Middle frontal gyrus (tissue), 1 donor: Measurements from ENCODE around the gene UBE2J2.

Experiments used
- DNase-seq: peaks from one replicate; pipeline ENCODE4 v3.0.0-alpha.2; 2015; ENCODE audit warnings: low spot score; ENCODE audit errors: extremely low spot score

The UBE2J2 gene

DNA sequence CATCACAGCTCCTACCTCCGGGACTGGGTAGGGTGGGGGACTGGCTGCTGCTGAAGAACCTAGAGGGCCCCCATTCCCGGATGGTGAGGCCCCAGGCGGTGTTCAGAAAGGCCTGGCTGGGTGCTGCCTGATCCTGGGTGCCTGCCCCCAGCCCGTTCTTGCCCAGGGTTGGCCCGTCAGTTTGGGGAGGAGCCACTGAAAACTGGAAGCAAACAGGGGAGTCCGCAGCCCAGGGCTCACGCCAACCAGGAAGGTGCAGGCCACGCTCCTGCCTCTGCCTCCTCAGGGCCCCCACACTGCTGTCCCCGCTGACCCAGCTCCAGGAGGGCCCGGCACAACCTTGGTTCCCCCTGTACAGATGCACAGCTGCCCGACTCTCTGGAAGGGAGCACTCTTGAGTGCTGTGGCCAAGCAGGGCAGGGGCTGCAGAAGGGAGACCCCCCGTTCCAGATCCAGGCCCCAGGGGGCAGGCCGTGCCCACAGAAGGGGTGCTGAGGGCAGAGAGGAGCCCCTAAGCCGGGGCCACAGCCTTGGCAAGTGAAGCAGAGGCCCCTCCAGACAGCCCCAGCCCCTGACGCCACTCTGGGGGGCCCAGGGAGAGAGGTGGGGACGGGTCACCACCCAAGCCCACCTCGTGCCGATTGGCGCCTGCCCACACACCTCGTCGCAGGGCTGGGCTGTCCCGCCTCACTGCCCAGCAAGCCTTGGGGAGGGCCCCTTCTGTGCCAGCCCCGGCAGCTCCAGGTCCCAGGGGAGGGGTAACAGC lies 32.6 kb downstream of the UBE2J2 start:
- no peak for DNase-seq

DNA sequence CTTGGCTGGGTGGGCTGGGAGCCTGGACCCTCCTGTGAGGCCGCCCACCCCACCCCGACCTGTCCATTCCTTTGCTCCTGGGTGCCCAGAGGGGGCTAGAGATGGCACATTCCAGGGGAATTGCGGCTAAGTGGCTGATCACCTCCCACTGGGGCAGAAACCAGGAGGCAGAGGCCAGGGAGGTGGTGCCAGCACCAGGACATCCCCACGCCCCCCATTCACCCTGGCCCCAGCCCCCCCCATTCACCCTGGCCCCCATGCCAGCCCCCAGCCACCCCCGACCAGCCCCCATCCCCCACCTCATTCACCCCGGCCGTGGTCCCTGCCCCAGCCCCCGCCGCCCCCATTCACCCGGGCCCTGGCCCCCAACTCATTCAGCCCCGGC lies 33.3 kb downstream of the UBE2J2 start:
- DNase-seq = no peak

DNA sequence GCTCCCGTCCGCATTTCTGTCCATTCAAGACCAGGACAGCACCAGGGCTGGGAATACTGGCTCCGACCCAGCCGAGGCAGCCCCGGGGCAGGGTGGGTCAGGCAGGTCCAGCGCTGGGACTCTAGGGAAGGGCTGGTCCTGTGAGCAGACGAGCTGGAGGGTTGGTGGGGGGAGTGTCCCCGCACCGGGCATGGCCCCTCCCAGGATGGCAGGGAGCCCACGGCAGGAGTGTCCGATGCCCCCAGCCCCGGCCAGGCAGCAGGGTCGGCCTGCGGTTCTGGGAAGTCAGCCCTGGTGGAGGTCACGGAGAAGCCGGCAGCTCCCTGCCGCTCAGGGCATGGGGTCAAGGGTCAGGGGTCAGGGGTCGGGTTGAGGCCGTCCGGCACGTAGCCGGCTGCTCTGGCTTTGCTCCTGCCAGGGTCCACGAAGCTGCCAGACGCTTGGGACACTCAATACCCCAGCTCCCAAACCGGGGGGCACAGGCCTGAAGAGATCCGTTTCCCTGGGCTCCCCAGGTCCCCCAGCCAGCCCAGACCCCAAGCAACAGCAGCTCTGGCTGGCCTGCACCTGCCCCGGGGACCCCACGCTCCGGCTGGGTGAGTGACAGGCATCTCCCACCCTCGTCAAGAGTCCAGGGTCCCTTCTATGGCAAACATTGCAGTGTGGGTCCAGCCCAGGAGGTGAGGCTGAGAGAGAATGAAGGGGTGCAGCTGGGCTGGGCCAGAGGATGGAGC lies 33.9 kb downstream of the UBE2J2 start:
- no peak for DNase-seq

DNA sequence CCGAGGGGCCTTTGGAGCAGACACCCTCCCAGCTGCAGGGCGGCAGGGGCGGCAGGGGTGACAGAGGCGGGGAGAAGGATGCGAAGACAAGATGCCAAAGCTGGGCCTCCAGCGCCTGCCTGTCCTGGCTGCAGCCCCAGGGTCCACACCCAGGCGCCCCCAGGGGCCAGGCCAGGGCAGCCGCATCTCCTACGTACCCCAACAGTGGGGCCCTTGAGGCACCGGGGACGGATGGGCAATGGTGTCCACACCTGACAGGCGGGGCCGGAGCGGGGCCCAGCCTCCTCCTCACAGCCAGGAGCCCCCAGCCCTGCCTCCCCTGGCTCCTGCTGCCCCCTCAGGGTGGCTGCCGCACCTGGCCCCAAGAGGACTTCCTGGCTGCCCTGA lies 34.4 kb downstream of the UBE2J2 start:
- DNase-seq = no peak

DNA sequence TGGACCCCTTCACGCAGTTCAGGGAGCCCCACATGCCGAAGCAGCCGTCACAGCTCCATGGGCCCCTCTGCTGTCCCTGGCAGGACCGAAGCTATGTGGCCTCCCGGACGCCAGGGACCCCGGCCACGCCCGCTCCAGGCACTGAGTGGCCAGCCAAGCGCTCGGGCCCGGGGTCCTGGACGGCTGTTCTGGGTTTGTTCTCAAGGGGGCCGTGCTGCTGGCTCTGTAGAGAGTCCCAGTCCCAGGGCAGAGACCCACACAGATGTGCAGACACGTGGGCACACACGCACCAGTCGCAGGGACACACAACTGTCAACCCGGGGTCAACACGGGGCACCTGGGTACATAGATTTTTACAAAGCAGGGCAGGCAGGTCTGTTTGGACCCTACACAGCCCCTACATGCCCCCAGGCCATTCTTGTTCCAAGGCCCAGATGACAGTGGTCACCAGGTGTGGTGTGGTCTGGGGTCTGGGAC lies 34.9 kb downstream of the UBE2J2 start:
- DNase-seq = no peak

DNA sequence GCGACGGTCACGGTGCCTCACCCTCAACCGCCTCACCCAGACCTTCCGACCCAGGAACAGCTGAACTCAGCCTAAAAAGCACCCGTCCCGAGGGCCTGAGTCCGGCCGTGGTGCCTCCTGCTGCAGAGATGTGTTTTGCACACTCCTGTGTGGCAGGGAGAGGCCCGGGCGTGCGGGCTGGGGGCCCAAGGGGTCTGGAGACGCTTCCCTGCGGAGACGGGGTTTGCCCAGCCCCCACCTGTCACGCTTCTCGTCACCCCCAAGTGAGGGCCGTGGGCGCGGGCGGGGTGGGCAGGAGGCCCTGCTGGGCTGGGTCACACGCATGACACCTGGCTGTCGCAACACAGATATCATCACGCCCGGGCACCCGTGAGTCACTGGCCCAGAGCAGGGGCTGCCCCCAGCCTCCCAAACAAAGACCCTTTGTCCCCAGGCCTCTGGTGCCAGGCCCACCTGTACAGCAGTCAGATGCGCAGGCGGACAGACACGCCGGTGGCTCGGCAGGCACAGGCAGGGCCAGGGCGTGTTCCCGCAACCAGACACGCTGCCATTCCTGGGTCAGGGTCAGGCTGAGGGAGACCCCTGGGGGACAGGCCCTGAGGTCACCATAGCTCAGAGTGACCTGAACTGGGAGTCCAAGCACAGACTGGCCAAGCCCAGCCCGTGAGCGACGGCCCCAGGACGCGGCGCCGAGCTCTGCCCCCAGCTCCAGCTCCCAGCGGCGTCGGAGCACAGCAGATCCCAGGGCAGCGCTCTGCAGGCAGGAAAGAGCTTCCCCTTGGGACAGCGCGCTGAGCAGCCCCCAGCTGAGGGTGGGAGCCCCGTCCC lies 35.6 kb downstream of the UBE2J2 start:
- no peak for DNase-seq

DNA sequence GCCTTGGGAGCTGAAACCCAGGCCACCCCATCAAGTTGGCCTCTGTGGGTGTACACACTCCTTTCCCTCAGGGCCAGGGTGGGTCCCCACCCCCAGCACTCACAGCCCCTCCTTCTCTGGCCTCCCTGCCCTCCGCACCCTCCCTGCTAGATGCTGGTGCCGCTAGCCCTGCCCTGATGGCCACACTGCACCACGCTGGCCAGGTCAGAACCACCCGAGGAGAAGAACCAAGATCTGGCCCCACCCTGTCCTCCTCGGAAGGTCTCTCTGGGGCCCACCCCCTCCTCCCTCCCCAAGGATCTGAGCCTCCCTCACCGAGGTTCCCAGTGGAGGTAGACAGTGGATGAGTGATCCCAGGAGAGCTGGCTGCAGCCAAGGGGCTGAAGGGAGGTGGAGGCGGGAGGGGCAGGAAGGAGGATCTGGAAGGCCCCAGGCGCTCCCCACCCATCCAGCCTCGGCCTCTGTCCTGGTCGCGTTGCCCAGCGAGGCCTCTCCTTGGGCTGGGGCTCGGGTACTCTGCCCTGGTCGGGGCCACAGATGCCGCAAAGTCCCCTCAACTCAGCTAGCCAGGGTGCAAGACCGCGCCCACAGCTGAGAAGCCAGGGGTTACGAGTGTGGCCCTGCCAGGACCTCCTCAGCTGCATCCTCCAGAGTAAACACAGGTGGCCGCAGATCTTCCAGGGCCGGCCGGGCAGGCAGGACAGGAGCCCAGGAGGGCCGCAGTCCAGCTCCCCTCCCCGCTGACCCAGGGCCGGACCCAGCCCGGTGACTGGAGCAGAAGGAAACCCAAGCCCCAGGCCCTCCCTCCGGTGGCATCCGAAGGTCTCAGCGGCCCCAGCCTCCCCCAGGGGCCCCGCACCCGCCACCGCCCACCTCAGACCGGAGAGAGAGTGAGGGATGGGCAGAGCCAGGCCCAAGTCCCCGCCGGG lies 36.4 kb downstream of the UBE2J2 start:
- no peak for DNase-seq

DNA sequence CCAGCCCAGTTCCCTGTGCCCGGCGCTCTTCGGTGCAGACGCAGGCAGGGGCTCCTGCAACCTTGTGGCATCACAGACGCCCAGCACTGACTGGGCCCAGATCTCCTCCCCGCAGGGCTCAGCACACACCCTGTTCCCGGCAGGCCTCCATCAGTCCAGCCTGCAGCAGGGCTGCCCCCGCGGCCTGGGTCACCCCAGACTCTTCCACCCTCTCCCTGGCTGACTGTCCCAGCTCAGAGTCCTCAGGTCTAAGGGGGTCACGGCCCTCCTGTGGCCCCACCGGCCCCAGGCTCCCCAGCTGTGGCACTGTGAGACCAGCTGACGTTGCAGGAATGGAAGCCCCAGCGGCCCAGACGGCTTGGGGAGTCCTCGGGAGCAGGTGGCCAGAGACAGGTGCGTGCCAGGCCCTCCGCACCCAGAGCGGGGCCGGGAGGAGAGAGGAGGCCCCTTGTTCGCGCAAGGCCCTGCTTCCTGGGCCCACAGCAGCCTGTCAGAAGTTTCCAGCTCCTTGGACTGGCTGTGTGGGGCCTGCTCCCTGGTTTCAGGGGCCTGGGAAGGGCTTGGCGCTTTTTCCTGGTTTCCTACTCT lies 37.4 kb downstream of the UBE2J2 start:
- DNase-seq = no peak

DNA sequence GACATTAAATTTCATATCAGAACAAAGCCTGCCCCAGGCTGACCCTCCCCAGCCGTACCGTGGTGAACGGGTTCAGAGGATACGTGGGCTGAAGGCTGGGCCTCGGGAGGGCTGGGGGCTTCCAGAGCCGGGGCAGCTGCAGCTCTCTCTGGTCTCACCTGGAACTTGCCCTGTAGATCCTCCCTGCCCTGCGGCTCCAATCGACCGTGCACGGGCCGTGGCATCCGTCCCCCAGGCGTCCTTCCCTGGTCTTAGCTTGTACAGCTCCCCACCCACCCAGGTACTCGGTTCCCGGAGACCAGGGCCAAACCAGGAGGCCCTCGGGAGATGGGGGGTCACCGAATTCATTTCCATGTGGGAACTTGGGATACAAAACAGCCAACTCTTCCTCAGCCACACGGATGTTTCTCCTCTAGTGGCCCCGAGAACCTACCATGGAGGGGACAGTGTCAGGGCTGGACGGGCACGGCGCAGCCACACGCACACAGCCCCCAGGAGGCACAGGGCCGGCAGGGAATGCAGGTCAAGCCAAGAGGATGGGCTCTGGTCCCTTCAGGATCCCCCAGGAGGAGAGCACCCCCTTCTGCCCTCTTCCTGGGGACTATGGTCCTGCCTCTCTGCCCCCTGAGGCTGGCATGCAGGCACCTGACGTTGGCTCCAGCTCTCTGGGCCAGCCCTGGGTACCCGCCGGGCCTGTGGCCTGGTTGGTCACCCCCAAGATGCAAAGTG lies 38.5 kb downstream of the UBE2J2 start:
- DNase-seq = no peak

DNA sequence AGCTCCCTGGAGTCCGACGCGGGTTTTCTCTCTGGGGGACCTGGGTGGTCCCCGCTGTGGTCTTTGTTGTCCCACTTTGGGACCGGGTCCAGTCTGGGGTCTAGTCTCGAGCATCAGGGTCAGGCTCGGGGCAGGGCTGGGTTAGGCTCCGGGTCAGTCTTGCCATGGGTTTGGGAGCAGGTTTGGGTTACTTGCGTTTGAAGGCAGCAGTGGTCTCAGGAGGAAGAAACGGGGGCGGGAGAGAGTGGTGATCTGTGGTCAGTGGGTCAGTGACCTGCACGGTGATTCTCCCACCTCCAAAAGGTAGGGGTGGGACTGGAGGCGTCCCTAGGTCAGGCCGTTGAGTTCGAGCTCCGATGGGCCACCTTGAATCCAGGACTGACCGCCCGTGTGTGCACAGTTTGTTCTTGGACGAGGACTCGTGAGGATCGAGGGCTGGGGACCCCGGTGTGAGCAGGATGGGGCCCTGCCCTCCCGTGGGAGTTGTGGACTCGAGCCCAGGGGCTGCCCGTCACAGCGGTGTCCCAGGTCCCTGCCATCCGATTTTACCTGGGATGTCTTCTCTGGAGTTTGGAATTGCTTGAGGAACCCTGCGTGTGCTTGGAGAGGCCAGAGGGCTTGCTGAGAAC lies 39.4 kb downstream of the UBE2J2 start:
- DNase-seq = no peak

DNA sequence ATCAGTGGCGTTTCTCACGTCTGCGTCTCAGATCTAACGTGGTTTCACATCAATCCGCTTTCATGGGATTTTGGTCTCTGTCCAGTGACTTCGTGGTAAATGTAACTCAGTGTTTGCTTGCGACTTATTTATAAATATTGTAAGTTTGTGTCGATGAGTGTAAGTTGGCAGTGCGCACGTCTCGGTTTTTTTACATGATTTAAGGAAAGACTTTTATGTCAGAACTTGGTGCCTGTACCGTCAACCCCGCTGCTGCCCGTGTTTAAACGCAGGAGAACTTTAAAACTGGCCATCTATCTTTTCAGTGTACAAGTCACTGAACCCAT lies 40.1 kb downstream of the UBE2J2 start:
- no peak for DNase-seq

DNA sequence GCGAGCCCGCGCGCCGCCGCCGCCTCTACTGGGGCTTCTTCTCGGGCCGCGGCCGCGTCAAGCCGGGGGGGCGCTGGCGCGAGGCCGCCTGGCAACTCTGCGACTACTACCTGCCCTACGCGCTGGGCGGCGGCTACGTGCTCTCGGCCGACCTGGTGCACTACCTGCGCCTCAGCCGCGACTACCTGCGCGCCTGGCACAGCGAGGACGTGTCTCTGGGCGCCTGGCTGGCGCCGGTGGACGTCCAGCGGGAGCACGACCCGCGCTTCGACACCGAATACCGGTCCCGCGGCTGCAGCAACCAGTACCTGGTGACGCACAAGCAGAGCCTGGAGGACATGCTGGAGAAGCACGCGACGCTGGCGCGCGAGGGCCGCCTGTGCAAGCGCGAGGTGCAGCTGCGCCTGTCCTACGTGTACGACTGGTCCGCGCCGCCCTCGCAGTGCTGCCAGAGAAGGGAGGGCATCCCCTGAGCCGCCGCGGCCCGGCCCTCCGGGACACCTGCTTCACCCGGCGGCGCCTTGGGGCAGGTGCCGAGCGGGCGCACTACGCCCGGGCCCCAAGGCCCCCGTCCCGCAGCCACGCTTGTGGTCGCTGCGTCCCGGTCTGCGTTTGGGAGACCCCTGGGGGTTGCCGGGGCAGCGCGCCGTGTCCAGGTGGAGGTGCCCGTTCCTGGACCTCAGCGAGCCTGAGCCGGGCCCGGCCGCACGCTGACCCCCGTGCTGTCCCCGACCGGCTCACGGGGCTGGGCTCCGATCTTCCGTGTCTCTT lies 40.7 kb downstream of the UBE2J2 start:
- no peak for DNase-seq

DNA sequence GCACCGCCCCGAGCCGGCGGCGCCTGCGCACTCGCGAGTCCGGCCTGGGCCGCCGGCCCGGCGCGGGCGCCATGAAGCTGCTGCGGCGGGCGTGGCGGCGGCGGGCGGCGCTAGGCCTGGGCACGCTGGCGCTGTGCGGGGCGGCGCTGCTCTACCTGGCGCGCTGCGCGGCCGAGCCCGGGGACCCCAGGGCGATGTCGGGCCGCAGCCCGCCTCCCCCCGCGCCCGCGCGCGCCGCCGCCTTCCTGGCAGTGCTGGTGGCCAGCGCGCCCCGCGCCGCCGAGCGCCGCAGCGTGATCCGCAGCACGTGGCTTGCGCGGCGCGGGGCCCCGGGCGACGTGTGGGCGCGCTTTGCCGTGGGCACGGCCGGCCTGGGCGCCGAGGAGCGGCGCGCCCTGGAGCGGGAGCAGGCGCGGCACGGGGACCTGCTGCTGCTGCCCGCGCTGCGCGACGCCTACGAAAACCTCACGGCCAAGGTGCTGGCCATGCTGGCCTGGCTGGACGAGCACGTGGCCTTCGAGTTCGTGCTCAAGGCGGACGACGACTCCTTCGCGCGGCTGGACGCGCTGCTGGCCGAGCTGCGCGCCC lies 41.4 kb downstream of the UBE2J2 start, which contains the start of gene B3GALT6:
TSS of gene B3GALT6 (plus strand) at position 30 of the 588 bp plus-strand sequence. CDS start at position 72, 42 bp downstream.
- peak; percentile 10 for DNase-seq

DNA sequence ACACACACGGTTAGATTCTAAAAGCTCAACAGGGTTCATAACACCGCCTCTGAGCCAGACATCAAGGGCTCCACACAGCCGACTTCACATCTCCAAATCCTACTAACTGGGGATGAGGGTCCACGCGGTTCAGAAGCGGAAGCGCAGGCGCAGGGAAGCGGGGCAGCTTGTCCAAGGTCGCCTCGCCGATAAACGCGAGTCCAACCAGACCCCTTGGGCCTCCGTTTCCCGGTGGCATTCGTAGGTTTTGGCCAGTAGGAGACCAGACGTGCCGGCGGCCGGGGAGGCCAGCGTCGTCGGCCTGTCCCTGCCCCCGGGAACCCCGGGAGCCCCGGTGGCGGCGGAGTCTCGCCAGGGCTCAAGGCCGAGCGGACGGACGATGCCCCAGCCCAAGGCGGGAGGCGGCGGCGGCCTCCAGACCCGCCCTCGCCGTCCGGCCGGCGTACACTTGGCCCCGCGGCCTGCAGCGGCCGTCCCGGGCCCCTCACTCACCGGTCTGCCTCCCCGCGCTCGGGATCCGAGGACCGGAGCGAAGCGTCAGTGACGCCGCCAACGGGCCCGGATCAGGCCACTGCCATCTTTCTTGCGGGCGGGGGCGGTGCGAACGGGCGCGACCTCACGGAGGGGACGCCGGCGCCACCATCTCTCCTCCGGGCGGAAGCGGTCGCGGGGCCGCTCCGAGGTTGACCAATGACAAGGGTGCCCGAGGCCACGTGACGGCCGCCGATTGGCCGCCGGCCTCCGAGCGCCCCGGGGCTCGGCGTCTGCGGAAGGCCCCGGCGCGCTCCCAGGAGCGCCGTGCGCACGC lies 42.0 kb downstream of the UBE2J2 start, which contains the start of gene SDF4:
TSS of gene SDF4 (minus strand) at position 602 of the 808 bp plus-strand sequence. CDS start 3,229 bp downstream, outside the sequence.
- DNase-seq = peak; percentile 94

DNA sequence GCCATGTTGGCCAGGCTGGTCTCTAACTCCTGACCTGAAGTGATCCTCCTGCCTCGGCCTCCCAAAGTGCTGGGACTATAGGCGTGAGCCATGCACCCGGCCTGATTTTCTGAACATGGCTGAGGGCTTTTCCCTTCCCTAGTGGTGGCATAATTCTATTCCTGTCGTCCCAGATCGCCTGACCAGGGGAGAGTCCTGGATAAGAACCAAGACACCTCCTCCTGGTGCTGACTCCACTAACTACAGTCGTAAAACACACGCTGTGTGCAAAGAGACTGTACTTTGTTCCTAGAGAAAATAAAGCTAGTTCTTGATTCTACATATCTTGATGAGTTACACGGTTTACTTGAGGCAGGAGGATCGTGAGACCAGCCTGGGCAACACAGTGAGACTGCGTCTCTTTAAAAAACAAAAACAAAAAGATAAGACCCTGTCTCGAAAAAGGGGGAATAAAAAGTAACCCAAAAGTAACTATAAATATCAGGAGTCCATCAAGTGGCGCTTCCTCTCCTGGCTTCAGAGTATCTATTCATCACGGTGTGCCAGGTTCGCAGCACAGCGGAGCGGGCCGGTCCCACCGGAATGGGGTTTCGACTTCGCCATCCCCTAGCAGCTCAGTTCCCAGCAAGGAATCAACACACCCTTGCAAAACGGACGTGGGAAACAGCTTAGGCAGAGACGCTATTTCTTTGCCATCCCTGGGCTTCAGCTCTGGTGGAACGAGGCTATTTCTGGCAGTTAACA lies 42.8 kb downstream of the UBE2J2 start:
- no peak for DNase-seq

DNA sequence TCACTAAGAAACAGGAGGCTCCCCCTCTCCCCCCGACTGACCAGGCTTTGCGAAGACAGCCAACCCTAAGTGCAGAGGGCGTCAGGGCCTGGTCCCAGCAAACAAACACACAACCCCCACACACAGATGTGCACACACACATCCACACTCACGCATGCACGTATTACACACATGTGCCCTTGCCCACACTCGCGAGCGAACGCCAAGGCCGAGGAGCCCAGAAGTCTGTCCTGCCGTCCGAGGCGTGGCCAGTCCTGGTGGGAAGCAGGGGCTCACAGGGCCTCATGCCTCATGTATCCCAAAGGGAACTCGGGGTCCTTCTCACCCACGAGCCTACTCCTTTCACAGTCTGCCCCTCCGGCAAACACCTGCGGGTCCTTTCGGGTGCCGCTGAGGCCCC lies 43.9 kb downstream of the UBE2J2 start:
- no peak for DNase-seq
